Naive thymus-derived CD4-positive, alpha-beta T cell (primary cell): Measurements from ENCODE around the gene TM4SF4. TPM values are rescaled to one million over a fixed set of nuclear protein-coding genes. Genes with fewer than 3 reads are reported as not detected.
A peak's percentile ranks its signal among the peaks of the same experiment; 100 is the strongest.
"Not testable (repeated sequence)": the region's sequence is repeated elsewhere in the genome, so short reads cannot be mapped to it uniquely, and the experiment has no call there.

ENCODE experiments used
- ATAC-seq: fragments of 150-1000 bp; cut with Tn5 transposase; 2 replicates; pipeline ENCODE4 v1.10.0; 2021; ENCODE audit warnings: mild to moderate bottlenecking, moderate library complexity
- CTCF ChIA-PET: fragments of 350-600 bp; sonication (Branson Sonifier 250); formaldehyde crosslinking; loops from one replicate; lab custom pipeline; 2021; ENCODE audit warnings: antibody characterized with exemption; lab: Charles Lee
- POLR2A ChIA-PET: fragments of 350-600 bp; sonication (Branson Sonifier 250); formaldehyde crosslinking; loops from one replicate; lab custom pipeline; 2021; ENCODE audit warnings: antibody characterized with exemption, inconsistent platforms; lab: Charles Lee
- DNase-seq, 9 donors: peaks; one replicate each; pipeline versions ENCODE4 v3.0.0 to v3.0.0-alpha.2; 2020 to 2022; ENCODE audit warnings: mixed read lengths in 1 of 9
- H3K27ac ChIP-seq: one replicate; pipeline ENCODE4 v1.7.0; 2013; ENCODE audit warnings: mild to moderate bottlenecking, low read depth, low read length, moderate library complexity
- H3K27me3 ChIP-seq, 2 donors: one replicate each; pipeline ENCODE4 v1.7.0; 2013; ENCODE audit warnings: low read length in 2 of 2, mild to moderate bottlenecking in 2 of 2, moderate library complexity in 2 of 2; ENCODE audit not compliant: control insufficient read depth in 2 of 2, insufficient read depth in 2 of 2
- H3K36me3 ChIP-seq, 3 experiments: 1 replicate in 2 of 3; 2 replicates in 1 of 3; pipeline ENCODE4 v1.7.0; 2013; ENCODE audit warnings: low read length in 3 of 3, mild to moderate bottlenecking in 3 of 3, moderate library complexity in 1 of 3; ENCODE audit not compliant: insufficient read depth in 3 of 3, control insufficient read depth in 2 of 3
- H3K4me1 ChIP-seq, 2 donors: one replicate each; pipeline ENCODE4 v1.7.0; 2013; ENCODE audit warnings: low read length in 2 of 2, mild to moderate bottlenecking in 2 of 2, moderate library complexity in 1 of 2; ENCODE audit not compliant: control insufficient read depth in 2 of 2, insufficient read depth in 2 of 2
- H3K4me3 ChIP-seq: 2 replicates; pipeline ENCODE4 v1.7.0; 2013; ENCODE audit warnings: mild to moderate bottlenecking, low read length
- H3K9me3 ChIP-seq, 3 experiments: 1 replicate in 2 of 3; 2 replicates in 1 of 3; pipeline ENCODE4 v1.7.0; 2013; ENCODE audit warnings: low read length in 3 of 3; ENCODE audit not compliant: control insufficient read depth in 2 of 3
- H3K27ac Mint-ChIP-seq, 9 donors: one replicate each; pipeline ENCODE4 v1.8.0; 2020 to 2022; ENCODE audit warnings: mixed read lengths in 9 of 9, mild to moderate bottlenecking in 8 of 9, moderate library complexity in 5 of 9, inconsistent platforms in 2 of 9
- H3K27me3 Mint-ChIP-seq, 5 donors: one replicate each; pipeline ENCODE4 v1.8.0; 2021 to 2022; ENCODE audit warnings: mixed read lengths in 5 of 5, mild to moderate bottlenecking in 1 of 5
- H3K36me3 Mint-ChIP-seq, 5 donors: one replicate each; pipeline ENCODE4 v1.8.0; 2020 to 2022; ENCODE audit warnings: mixed read lengths in 5 of 5, mild to moderate bottlenecking in 3 of 5, inconsistent platforms in 1 of 5
- H3K4me1 Mint-ChIP-seq, 7 donors: one replicate each; pipeline ENCODE4 v1.8.0; 2020 to 2022; ENCODE audit warnings: mixed read lengths in 7 of 7, mild to moderate bottlenecking in 3 of 7, inconsistent platforms in 1 of 7
- H3K4me3 Mint-ChIP-seq, 10 donors: one replicate each; pipeline ENCODE4 v1.8.0; 2020 to 2022; ENCODE audit warnings: mild to moderate bottlenecking in 10 of 10, mixed read lengths in 10 of 10, moderate library complexity in 6 of 10, inconsistent platforms in 2 of 10
- H3K9me3 Mint-ChIP-seq, 11 donors: one replicate each; pipeline ENCODE4 v1.8.0; 2020 to 2022; ENCODE audit warnings: mixed read lengths in 11 of 11, mild to moderate bottlenecking in 4 of 11, inconsistent platforms in 1 of 11, moderate library complexity in 1 of 11
- intact Hi-C, 2 donors: fragments of 100-400 bp; cut with micrococcal nuclease; formaldehyde crosslinking; loops; one replicate each; pipeline ENCODE4 v1.15.1; 2023
- polyA plus RNA-seq, 2 donors: library from polyadenylated mRNA; unstranded; fragments of 300-500 nt; fragmentation: Illumina TruSeq; gene quantifications; one replicate each; pipeline ENCODE4 v1.2.3, GENCODE V29; 2021
- total RNA-seq, 6 experiments: library from RNA in 5 of 6; stranded (reverse) in 5 of 6; gene quantifications; 1 replicate in 5 of 6; 2 replicates in 1 of 6; pipeline ENCODE4 v1.2.3 and lab custom pipeline; 2021 to 2026

TM4SF4 gene
- total and polyA plus RNA-seq, 7 experiments from 2014 or later: not detected

DNA sequence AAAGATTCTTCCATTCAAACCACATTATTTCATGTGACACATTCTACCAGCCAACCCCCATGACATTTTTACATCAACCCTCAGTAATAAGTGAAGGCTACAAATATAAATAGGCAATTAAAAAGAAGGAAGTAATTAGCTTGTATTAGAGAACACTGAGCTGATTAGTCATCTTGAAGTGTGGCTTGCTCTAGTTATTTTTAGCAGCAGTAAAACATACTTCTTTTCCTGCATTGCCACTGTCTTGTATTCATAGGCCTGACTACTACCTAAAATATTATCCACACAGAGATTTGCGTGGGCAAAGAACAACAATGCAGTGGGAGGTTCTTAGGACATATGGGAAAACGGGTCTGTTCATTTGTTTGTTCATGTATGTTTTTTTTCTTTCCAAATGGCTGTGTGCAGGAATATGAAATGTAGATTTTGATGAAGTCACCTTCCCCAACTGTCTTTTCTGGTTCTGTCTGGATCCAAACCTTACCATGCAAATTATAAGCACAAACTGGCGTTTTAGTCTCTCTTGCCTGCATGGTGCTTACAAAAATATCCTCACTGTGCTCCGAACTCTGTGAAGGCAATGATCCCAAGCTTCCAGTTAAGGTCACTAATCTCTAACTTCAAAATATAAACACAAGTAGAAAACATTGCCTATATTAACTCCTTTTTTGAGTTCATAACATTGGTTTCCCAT, 31.5 kb upstream of the TM4SF4 start:
- H3K4me1 ChIP-seq: no peaks in the 10 kb centered on the region
- DNase-seq: no peak
- intact Hi-C loops: no loop called here
- Mint-ChIP-seq H3K9me3 (peaks cover 0 to 7% (median 0%) of the 10 kb centered on the region in 11 donors), H3K36me3 (no peaks in the 10 kb centered on the region), H3K4me1 (no peaks in the 10 kb centered on the region), H3K4me3 (no peak overlapping the region), H3K27me3 (peaks cover 0 to 19% (median 11%) of the 10 kb centered on the region in 5 donors), H3K27ac (no peak overlapping the region)
- H3K9me3 ChIP-seq: no peaks in the 10 kb centered on the region
- no peak overlapping the region for H3K27ac ChIP-seq
- ATAC-seq: no peak
- no peaks in the 10 kb centered on the region for H3K36me3 ChIP-seq
- POLR2A ChIA-PET: no interaction called here
- no peak overlapping the region for H3K4me3 ChIP-seq
- H3K27me3 ChIP-seq: no peaks in the 10 kb centered on the region
- CTCF ChIA-PET: no interaction called here

DNA sequence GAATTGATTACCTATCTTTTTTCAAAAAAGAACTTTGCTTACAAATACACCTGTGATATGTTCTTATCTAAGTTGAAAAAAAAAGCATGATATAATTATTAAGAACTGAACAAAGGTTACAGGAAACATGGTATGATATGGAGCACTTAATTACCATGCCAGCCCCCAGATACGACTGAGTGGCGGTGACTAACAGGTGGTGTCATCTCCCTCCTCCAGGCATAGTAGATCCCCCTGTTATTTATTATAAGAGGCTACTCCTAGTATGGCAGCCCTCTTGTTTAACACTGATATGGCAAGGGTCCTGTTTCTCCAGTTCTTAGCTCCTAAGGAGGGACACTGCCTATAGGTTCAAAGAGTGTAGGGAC, 31.0 kb upstream of the TM4SF4 start:
- Histone ChIP-seq H3K36me3 (no peaks in the 10 kb centered on the region), H3K9me3 (no peaks in the 10 kb centered on the region), H3K4me3 (no peak overlapping the region), H3K4me1 (no peaks in the 10 kb centered on the region), H3K27ac (no peak overlapping the region), H3K27me3 (peaks cover 0 to 3% of the 10 kb centered on the region in 2 donors)
- Mint-ChIP-seq H3K27me3 (peaks cover 0 to 19% (median 11%) of the 10 kb centered on the region in 5 donors), H3K36me3 (no peaks in the 10 kb centered on the region), H3K4me1 (peaks cover 0 to 3% (median 0%) of the 10 kb centered on the region in 7 donors), H3K4me3 (no peak overlapping the region), H3K9me3 (peaks cover 0 to 7% (median 0%) of the 10 kb centered on the region in 11 donors), H3K27ac (no peak overlapping the region)
- CTCF ChIA-PET: no interaction called here
- ATAC-seq (no peak), DNase-seq (no peak)
- intact Hi-C loops: no loop called here
- POLR2A ChIA-PET: no interaction called here

DNA sequence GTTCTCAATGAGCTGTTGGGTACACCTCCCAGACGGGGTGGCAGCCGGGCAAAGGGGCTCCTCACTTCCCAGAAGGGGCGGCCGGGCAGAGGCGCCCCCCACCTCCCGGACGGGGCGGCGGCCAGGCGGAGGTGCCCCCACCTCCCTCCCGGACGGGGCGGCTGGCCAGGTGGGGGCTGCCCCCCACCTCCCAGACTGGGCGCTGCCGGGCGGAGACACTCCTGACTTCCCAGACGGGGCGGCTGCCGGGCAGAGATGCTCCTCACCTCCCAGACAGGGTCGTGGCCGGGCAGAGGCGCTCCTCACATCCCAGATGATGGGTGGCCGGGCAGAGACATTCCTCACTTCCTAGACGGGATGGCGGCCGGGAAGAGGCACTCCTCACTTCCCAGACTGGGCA, 29.6 kb upstream of the TM4SF4 start:
- H3K4me3 Mint-ChIP-seq, POLR2A ChIA-PET, H3K36me3 Mint-ChIP-seq, DNase-seq, H3K9me3 ChIP-seq, intact Hi-C loops, H3K4me3 ChIP-seq, H3K27me3 ChIP-seq, ATAC-seq, H3K36me3 ChIP-seq, CTCF ChIA-PET, H3K27ac Mint-ChIP-seq, H3K9me3 Mint-ChIP-seq, H3K27ac ChIP-seq, H3K4me1 Mint-ChIP-seq, H3K4me1 ChIP-seq: not testable (repeated sequence)
- H3K27me3 Mint-ChIP-seq: peaks cover 0 to 22% (median 11%) of the 10 kb centered on the region in 5 donors

DNA sequence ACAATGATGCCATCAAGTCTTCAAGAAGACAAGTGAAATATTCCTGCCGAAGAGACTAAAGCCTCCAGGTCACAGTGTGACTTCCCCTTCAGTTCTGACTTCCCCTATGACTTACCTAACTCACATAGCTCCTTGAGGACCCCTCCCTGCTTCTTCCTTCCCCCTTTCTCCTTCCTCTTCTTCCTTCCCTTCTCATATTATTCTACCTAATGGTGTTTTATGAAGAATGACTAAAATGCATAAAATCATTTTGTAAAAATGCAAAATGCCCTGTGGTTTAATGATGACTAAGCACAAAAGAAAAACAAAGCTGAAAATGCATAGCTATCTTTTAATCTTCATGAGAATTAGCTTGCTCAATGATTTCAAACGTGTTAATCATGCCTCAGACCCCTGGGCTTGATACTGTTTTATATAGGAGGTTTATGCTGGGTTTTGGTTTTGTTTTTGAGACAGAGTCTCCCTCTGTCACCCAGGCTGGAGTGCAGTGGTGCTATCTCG, 26.1 kb upstream of the TM4SF4 start:
- CTCF ChIA-PET: no interaction called here
- Mint-ChIP-seq H3K4me1 (peaks cover 0 to 3% (median 0%) of the 10 kb centered on the region in 7 donors), H3K4me3 (no peak overlapping the region), H3K27me3 (peaks cover 0 to 21% (median 5%) of the 10 kb centered on the region in 5 donors), H3K36me3 (peaks cover 0 to 8% (median 0%) of the 10 kb centered on the region in 5 donors), H3K9me3 (peaks cover 2 to 29% (median 9%) of the 10 kb centered on the region in 11 donors), H3K27ac (no peak overlapping the region)
- no peaks in the 10 kb centered on the region for H3K4me1 ChIP-seq
- H3K27me3 ChIP-seq: peaks cover 0 to 4% of the 10 kb centered on the region in 2 donors
- H3K4me3 ChIP-seq: no peak overlapping the region
- no peak for DNase-seq
- intact Hi-C loops: no loop called here
- POLR2A ChIA-PET: no interaction called here
- ATAC-seq: peak; percentile 90
- no peak overlapping the region for H3K27ac ChIP-seq
- no peaks in the 10 kb centered on the region for H3K36me3 ChIP-seq
- H3K9me3 ChIP-seq: peaks cover 0 to 12% (median 0%) of the 10 kb centered on the region in 3 experiments

DNA sequence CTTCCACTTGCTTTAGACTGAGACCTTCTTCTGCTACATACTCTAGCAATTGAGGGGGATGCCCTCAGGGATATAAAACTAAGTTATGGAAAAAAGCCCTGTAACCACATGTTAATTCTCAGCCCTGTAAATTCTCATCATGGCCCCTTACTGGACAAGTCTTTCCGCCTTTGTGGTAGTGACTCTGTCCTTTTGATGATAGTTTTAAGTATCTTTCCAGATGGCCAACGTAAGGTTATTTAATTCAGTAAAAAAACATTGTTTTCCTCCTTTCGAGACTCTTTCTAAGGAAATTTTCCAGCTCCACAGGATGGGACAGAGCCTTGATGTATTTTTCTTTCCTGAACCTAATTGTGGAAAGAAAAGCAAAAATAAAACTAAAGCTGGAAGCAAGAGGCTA, 25.3 kb upstream of the TM4SF4 start:
- Mint-ChIP-seq H3K27me3 (peaks cover 0 to 19% (median 7%) of the 10 kb centered on the region in 5 donors), H3K36me3 (peaks cover 0 to 8% (median 0%) of the 10 kb centered on the region in 5 donors), H3K4me3 (no peak overlapping the region), H3K27ac (no peak overlapping the region), H3K4me1 (peaks cover 0 to 3% (median 0%) of the 10 kb centered on the region in 7 donors), H3K9me3 (peaks cover 4 to 32% (median 9%) of the 10 kb centered on the region in 11 donors)
- H3K4me3 ChIP-seq: no peak overlapping the region
- DNase-seq (no peak), ATAC-seq (no peak)
- no peak overlapping the region for H3K27ac ChIP-seq
- no peaks in the 10 kb centered on the region for H3K36me3 ChIP-seq
- H3K4me1 ChIP-seq: no peaks in the 10 kb centered on the region
- peaks cover 0 to 4% of the 10 kb centered on the region in 2 donors for H3K27me3 ChIP-seq
- intact Hi-C loops: no loop called here
- peaks cover 0 to 12% (median 0%) of the 10 kb centered on the region in 3 experiments for H3K9me3 ChIP-seq
- ChIA-PET CTCF (no interaction called here), POLR2A (no interaction called here)

DNA sequence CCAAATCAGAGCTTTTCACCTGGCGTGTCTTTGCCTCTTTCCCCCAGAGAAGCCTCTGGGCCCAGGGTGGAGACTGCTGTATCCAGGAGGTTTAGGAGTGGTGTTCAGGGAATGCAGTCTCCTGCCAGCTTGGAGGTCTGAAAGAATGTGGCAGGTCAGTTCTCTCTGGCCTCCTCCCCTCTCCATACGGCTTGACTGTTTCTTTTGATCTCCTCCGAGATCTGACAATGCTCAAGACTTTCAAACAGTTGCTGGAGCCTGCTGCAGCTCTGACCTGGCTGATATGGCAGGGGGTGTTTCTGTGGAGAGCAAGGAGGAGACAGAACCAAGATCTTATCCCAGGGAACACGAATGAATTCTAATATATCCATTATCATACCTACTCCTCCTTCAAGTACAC, 24.7 kb upstream of the TM4SF4 start:
- Mint-ChIP-seq H3K27ac (no peak overlapping the region), H3K27me3 (peaks cover 0 to 25% (median 10%) of the 10 kb centered on the region in 5 donors), H3K4me1 (peaks cover 0 to 3% (median 0%) of the 10 kb centered on the region in 7 donors), H3K4me3 (no peak overlapping the region), H3K9me3 (peaks cover 5 to 33% (median 9%) of the 10 kb centered on the region in 11 donors), H3K36me3 (peaks cover 0 to 8% (median 0%) of the 10 kb centered on the region in 5 donors)
- ChIA-PET CTCF (no interaction called here), POLR2A (no interaction called here)
- H3K9me3 ChIP-seq: peaks cover 0 to 12% (median 0%) of the 10 kb centered on the region in 3 experiments
- no peaks in the 10 kb centered on the region for H3K36me3 ChIP-seq
- H3K4me1 ChIP-seq: no peaks in the 10 kb centered on the region
- peaks cover 0 to 4% of the 10 kb centered on the region in 2 donors for H3K27me3 ChIP-seq
- DNase-seq (no peak), ATAC-seq (no peak)
- no peak overlapping the region for H3K27ac ChIP-seq
- intact Hi-C loops: no loop called here
- H3K4me3 ChIP-seq: no peak overlapping the region
